Heart right ventricle (tissue), 16 donors: ENCODE results near the gene ADAM17. TPM values are rescaled to one million over a fixed set of nuclear protein-coding genes. Genes with fewer than 3 reads are reported as not detected.

Experiments
- ATAC-seq, 8 donors: fragments of 200-7000 bp; cut with Tn5 transposase; one replicate each; pipeline ENCODE4 v1.9.1; 2020; ENCODE audit warnings: mild to moderate bottlenecking in 8 of 8, moderate library complexity in 8 of 8, moderate number of reproducible peaks in 1 of 8
- DNase-seq, 2 donors: peaks; one replicate each; pipeline ENCODE4 v3.0.0-alpha.2; 2020
- H3K27ac ChIP-seq, 10 donors: fragments of 200-600 bp; sonication (generic) in 2 of 10; one replicate each; pipeline versions ENCODE4 v1.5.0 to v1.8.0; 2020 to 2022; ENCODE audit warnings: mild to moderate bottlenecking in 3 of 10
- H3K27me3 ChIP-seq, 7 donors: fragments of 200-600 bp; one replicate each; pipeline ENCODE4 v1.8.0; 2021 to 2022; ENCODE audit warnings: mild to moderate bottlenecking in 2 of 7
- H3K36me3 ChIP-seq, 9 donors: fragments of 200-600 bp; sonication (generic) in 1 of 9; one replicate each; pipeline versions ENCODE4 v1.5.0 to v1.8.0; 2020 to 2022; ENCODE audit warnings: mild to moderate bottlenecking in 2 of 9
- H3K4me1 ChIP-seq, 9 donors: fragments of 200-600 bp; sonication (generic) in 1 of 9; one replicate each; pipeline versions ENCODE4 v1.5.0 to v1.8.0; 2020 to 2022; ENCODE audit warnings: mild to moderate bottlenecking in 4 of 9
- H3K4me3 ChIP-seq, 10 donors: fragments of 200-600 bp; sonication (generic) in 2 of 10; one replicate each; pipeline versions ENCODE4 v1.5.0 to v1.8.0; 2020 to 2022; ENCODE audit warnings: mild to moderate bottlenecking in 7 of 10, moderate library complexity in 2 of 10
- H3K9me3 ChIP-seq, 11 donors: fragments of 200-600 bp in 10 of 11; sonication (generic) in 2 of 11; one replicate each; pipeline versions ENCODE4 v1.5.0 to v1.8.0; 2013 to 2022; ENCODE audit warnings: mild to moderate bottlenecking in 2 of 11, control low read depth in 1 of 11, moderate library complexity in 1 of 11
- CTCF ChIP-seq, 9 donors: fragments of 200-600 bp; sonication (generic) in 2 of 9; IDR thresholded peaks; one replicate each; pipeline versions ENCODE4 v1.5.0 to v1.8.0; 2021 to 2022; ENCODE audit warnings: antibody characterized with exemption in 9 of 9, mild to moderate bottlenecking in 5 of 9, moderate library complexity in 1 of 9
- WGBS, 2 donors: extraction: QIAGEN DNeasy Blood & Tissue Kit; methylation state at CpG; one replicate each; pipeline ENCODE4 v1.1.7; 2013; ENCODE audit warnings: inconsistent platforms in 1 of 2; 5-methylcytosine and 5-hydroxymethylcytosine counted together
- intact Hi-C, 10 donors: fragments of 100-400 bp; cut with DNase I; formaldehyde crosslinking; loops; one replicate each; pipeline versions ENCODE4 v1.11.1 to v1.14.2; 2022
- polyA plus RNA-seq, 2 donors: library from polyadenylated mRNA; stranded (reverse); fragments of 200-250 nt; gene quantifications; one replicate each; pipeline ENCODE4 v1.2.3, GENCODE V29; 2013
- total RNA-seq, 10 donors: library from RNA; stranded (reverse); fragmentation: NEBNext Ultra II Directional in 3 of 10; extraction: Animal tissue kit (Norgen Biotek cat#: 25700) in 3 of 10; gene quantifications; one replicate each; pipeline versions ENCODE4 v1.2.1 to v1.2.4, GENCODE V29; 2021 to 2023
- donor health status: Arrhythmogenic right ventricular cardiomyopathy.
- donor health status: ischemic (EF 13 %, LVEDD 7.1; RV severe dilation, severe dysfunction).
- donor health status: healthy with polysubstance abuse.
- donor health status: DM: no; HTN: yes; CAD: no.
- donor health status: DM: no; HTN: no; CAD: no.
- donor health status: ischemic (EF 25% LVEDD 6.9; RV normal size, moderate dysfunction).
- donor health status: ischemic (EF 25% LVEDD 5.7; RV mildly dilated, moderate dysfunction).
- donor health status: healthy.
- donor health status: DM: yes; HTN: yes; CAD: no.
- donor health status: Ischemic cardiomyopathy.
- donor health status: ischemic (EF 35%, LVEDD 5.7; RV mildly dilated, moderate dysfunction).
- donor health status: nonischemic (EF 11% LVEDD 7.7; RV severe dilation, severe dysfunction).
- donor health status: DM: yes; HTN: yes; CAD: no.
- donor health status: PGD.
- donor health status: ischemic (EF 29% LVEDD 5.4; RV normal size, mild dysfunction).
- donor health status: nonischemic (EF 23%, LVEDD 6.1; RV moderate dilation, normal function).

The ADAM17 gene
- total and polyA plus RNA-seq, 12 donors = 7.3 to 20.0 (median 13.8) TPM

GRCh38 chr2:9445089-9445488, 110.5 kb downstream of the ADAM17 start:
- WGBS, 2 donors = 90 to 96% methylated on average over 7 of the region's 7 CpGs
- intact Hi-C loops = no loop called here

DNA sequence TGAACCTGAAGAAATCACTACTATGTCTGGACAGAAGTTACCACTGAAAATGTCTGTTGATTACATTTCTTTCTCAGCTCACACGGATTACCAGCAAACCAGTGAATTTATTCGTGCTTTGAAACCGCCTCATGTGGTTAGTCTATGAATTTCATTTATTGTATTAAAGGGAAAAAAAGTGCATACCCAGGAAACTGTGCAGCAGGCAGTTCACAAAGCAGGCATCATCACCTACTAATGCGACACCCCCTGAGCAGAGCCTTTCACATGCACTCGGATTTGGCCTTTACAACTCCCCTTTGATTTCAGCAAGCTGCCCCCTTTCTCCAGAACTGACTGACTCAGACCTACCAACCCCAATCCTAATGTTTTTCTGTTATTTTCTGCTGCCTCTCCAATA, 112.1 kb downstream of the ADAM17 start:
- WGBS, 2 donors = 87 to 91% methylated on average over 5 of the region's 5 CpGs
- ATAC-seq (no peak), DNase-seq (no peak)
- intact Hi-C loops = no loop called here
- Histone ChIP-seq H3K27ac (no peak overlapping the region), H3K4me3 (no peak overlapping the region), H3K9me3 (no peaks in the 10 kb centered on the region), H3K36me3 (peaks cover 0 to 99% (median 37%) of the 10 kb centered on the region in 9 donors), H3K27me3 (no peaks in the 10 kb centered on the region), H3K4me1 (no peaks in the 10 kb centered on the region)
- no peak for TF ChIP-seq CTCF (IDR thresholded peaks at IDR 0.05)

More at GRCh38 chr2:9445089-9445488, 110.5 kb downstream of the ADAM17 start:
- Histone ChIP-seq H3K36me3 (peaks cover 0 to 99% (median 33%) of the 10 kb centered on the region in 9 donors), H3K4me3 (no peak overlapping the region), H3K27me3 (no peaks in the 10 kb centered on the region), H3K27ac (no peak overlapping the region), H3K9me3 (no peaks in the 10 kb centered on the region), H3K4me1 (no peaks in the 10 kb centered on the region)
- no peak for DNase-seq
- no peak for ATAC-seq
- TF ChIP-seq CTCF (IDR thresholded peaks at IDR 0.05) = no peak

- intact Hi-C loops = no loop called here
- 46 to 60% methylated on average over 3 of the region's 3 CpGs for WGBS, 2 donors
- no peaks in the 10 kb centered on the region for H3K4me1 ChIP-seq
Measured at GRCh38 chr2:9441556-9441955, 114.1 kb downstream of the ADAM17 start.

DNA sequence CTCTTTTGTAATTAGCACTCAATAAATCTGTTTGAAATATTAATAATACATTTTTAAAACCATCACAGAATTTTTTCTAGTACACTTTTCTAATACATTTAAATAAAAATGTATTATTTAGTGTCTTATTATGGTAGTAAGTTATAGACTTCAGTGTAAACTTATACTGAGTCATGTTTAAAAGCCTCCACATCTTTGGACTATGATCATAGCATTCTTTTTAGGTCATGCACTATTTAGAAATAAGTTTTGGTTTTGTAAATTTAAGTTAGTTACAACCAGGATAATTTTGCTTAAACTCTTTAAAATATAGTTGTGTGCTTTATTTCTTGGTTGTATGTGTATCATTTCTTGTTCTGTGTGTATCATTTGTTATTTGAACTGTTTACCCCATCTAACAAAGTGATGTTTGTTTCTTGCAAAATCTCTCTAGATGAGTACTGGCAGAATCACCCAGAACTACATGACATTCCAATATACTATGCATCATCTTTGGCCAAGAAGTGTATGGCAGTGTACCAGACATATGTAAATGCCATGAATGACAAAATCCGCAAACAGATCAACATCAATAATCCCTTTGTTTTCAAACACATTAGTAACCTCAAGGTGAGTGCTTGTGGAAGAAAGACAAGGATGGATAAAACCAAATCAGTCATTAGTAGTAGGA, 115.4 kb downstream of the ADAM17 start:
- no peak for TF ChIP-seq CTCF (IDR thresholded peaks at IDR 0.05)
- Histone ChIP-seq H3K4me3 (no peak overlapping the region), H3K36me3 (peaks cover 0 to 100% (median 41%) of the 10 kb centered on the region in 9 donors), H3K9me3 (no peaks in the 10 kb centered on the region), H3K4me1 (no peaks in the 10 kb centered on the region), H3K27me3 (no peaks in the 10 kb centered on the region), H3K27ac (no peak overlapping the region)
- 85 to 93% methylated on average over 1 of the region's 1 CpG for WGBS, 2 donors
- intact Hi-C loops = no loop called here
- ATAC-seq = no peak
- no peak for DNase-seq

More at GRCh38 chr2:9441556-9441955, 114.1 kb downstream of the ADAM17 start:
- no peaks in the 10 kb centered on the region for H3K27me3 ChIP-seq
- H3K9me3 ChIP-seq = no peaks in the 10 kb centered on the region
- ATAC-seq = no peak
- no peak for TF ChIP-seq CTCF (IDR thresholded peaks at IDR 0.05)
- H3K27ac ChIP-seq = no peak overlapping the region
- DNase-seq = no peak
- peaks cover 0 to 100% (median 44%) of the 10 kb centered on the region in 9 donors for H3K36me3 ChIP-seq
- no peak overlapping the region for H3K4me3 ChIP-seq
